ENCODE measurements around the gene CPM. TPM values are rescaled to one million over a fixed set of nuclear protein-coding genes. Genes with fewer than 3 reads are reported as not detected.

The CPM gene
- total RNA-seq, 2 experiments from 2014 or later: 3.8 to 13.0 TPM

DNA sequence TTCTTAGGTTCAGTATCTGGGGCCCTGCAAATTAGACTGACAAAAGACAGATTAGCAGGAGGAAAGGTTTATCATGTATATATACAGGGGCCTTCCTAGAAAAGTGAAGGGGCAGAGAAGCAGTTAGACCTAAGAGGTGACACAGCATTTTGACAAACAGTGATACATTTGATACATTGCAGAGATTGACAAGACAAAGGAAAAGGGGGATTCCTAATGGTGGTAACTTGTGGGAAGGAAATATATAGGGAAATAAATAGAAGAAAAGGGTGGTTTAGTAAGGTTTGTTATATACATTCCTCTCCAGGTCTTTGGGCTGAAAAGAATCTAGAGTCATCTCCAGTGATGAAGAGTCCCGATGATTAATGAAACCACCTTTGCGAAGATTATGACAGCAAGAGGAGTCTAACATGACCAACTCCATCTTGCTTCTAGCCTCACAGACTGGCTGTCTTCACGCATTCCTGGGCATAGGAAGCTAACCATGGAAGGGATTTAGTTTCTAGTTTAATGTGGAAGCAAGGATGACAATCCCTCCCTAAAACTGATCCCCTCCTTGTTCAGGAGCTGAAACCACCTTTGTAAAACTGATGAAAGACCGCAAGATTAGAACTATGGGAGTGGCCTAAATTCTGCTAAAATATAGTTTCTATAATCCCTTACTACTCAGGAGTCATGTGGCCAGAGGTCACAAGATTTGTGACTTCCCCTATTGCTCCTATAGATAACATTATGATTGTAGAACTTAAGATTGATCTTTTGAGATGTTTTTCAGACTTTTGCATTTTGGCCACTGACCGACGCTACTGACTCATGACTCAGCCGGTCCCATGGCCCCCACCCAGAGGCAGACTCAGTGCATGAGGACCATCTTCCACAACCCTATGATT lies 31.1 kb upstream of the CPM start:
- Histone ChIP-seq H3K9me2 (ENCODE audit: insufficient read depth, low read length) (no peaks in the 10 kb centered on the region), H3K36me3 (ENCODE audit: insufficient read depth, low read length) (no peaks in the 10 kb centered on the region), H3K4me3 (ENCODE audit: low read depth, low read length, poor library complexity, severe bottlenecking) (no peak overlapping the region), H3K4me1 (ENCODE audit: insufficient read depth, low read length, poor library complexity, severe bottlenecking) (no peaks in the 10 kb centered on the region), H3K79me2 (ENCODE audit: insufficient read depth, low read depth, low read length) (no peaks in the 10 kb centered on the region), H2AFZ (ENCODE audit: low read length) (no peak overlapping the region), H3K9me3 (ENCODE audit: low read length) (no peaks in the 10 kb centered on the region), H3K4me2 (ENCODE audit: low read length) (no peak overlapping the region), H4K20me1 (ENCODE audit: insufficient read depth, low read length) (no peaks in the 10 kb centered on the region), H3K27ac (ENCODE audit: low read depth, low read length, poor library complexity, severe bottlenecking) (no peak overlapping the region)
- intact Hi-C loops (cut with micrococcal nuclease; ENCODE audit: unreplicated experiment): no loop called here
- POLR2A ChIA-PET: no interaction called here
- no peak for DNase-seq (ENCODE audit: low spot score)
- no peak for TF ChIP-seq EZH2phosphoT487 (IDR thresholded peaks at IDR 0.05; ENCODE audit: borderline replicate concordance, low read depth, low read length)
- TF ChIP-seq, protein P1, sequence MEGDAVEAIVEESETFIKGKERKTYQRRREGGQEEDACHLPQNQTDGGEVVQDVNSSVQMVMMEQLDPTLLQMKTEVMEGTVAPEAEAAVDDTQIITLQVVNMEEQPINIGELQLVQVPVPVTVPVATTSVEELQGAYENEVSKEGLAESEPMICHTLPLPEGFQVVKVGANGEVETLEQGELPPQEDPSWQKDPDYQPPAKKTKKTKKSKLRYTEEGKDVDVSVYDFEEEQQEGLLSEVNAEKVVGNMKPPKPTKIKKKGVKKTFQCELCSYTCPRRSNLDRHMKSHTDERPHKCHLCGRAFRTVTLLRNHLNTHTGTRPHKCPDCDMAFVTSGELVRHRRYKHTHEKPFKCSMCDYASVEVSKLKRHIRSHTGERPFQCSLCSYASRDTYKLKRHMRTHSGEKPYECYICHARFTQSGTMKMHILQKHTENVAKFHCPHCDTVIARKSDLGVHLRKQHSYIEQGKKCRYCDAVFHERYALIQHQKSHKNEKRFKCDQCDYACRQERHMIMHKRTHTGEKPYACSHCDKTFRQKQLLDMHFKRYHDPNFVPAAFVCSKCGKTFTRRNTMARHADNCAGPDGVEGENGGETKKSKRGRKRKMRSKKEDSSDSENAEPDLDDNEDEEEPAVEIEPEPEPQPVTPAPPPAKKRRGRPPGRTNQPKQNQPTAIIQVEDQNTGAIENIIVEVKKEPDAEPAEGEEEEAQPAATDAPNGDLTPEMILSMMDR (conservative IDR thresholded peaks at IDR 0.05; ENCODE audit: low read length): no peak
- CTCF ChIA-PET (ENCODE audit: unreplicated experiment): no interaction called here
- no TSS peak for BruUV-seq (replicated peaks)

DNA sequence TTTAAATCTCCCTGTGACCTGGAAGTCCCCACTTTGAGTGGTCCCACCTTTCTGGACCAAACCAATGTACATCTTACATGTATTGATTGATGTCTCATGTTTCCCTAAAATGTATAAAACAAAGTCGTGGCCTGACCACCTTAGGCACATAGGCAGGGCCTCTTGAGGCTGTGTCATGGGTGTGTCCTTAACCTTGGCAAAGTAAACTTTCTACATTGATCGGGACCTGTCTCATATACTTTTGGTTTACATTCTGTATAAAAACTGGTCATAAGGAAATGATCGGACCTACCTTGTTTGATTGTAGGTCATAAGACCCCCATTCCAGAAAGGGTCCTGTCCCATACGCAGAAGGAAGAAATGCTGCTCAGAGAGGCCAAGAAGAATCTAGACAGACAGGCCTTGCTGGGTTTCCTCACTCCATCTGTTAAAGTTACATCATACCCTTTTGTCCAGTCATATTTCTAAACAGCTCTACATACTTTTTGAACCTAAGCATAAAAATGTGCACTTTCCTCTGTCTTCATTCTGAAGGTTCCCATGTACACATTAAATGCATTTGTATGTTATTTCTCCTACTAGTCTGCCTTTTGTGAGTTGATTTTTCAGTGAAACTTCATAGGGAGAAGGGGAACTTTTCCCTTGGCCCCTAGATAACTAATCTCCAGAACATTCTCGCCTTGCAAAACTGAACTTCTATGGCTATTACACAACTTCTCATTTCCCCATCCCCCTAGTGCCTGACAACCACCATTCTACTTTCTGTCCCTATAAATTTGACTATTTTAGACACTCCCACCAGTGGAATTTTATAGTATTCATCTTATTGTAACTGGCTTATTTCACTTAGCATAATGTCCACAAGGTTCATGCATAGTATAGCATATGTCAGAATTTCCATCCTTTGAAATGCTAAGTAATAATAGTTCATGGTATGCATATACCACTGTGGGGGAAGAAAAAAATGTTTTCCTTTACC lies 30.2 kb upstream of the CPM start:
- CTCF ChIA-PET (ENCODE audit: unreplicated experiment): no interaction called here
- BruUV-seq (replicated peaks): no TSS peak

More for the DNA sequence above, 30.2 kb upstream of the CPM start:
- intact Hi-C loops (cut with micrococcal nuclease; ENCODE audit: unreplicated experiment): no loop called here
- no peaks in the 10 kb centered on the region for H3K79me2 ChIP-seq (ENCODE audit: insufficient read depth, low read depth, low read length)
- H3K9me2 ChIP-seq (ENCODE audit: insufficient read depth, low read length): no peaks in the 10 kb centered on the region
- no peak overlapping the region for H3K27ac ChIP-seq (ENCODE audit: low read depth, low read length, poor library complexity, severe bottlenecking)
- H3K4me2 ChIP-seq (ENCODE audit: low read length): no peak overlapping the region
- no peak overlapping the region for H2AFZ ChIP-seq (ENCODE audit: low read length)
- POLR2A ChIA-PET: no interaction called here
- no peaks in the 10 kb centered on the region for H4K20me1 ChIP-seq (ENCODE audit: insufficient read depth, low read length)
- H3K36me3 ChIP-seq (ENCODE audit: insufficient read depth, low read length): no peaks in the 10 kb centered on the region
- no peak overlapping the region for H3K4me3 ChIP-seq (ENCODE audit: low read depth, low read length, poor library complexity, severe bottlenecking)
- TF ChIP-seq EZH2phosphoT487 (IDR thresholded peaks at IDR 0.05; ENCODE audit: borderline replicate concordance, low read depth, low read length): no peak
- TF ChIP-seq, protein P1 (conservative IDR thresholded peaks at IDR 0.05; ENCODE audit: low read length): no peak
- peaks cover 4% of the 10 kb centered on the region for H3K4me1 ChIP-seq (ENCODE audit: insufficient read depth, low read length, poor library complexity, severe bottlenecking)
- DNase-seq (ENCODE audit: low spot score): no peak
- no peaks in the 10 kb centered on the region for H3K9me3 ChIP-seq (ENCODE audit: low read length)
